Astrocyte (in vitro differentiated cells and primary cell): ENCODE results near the gene PDK2. TPM values are rescaled to one million over a fixed set of nuclear protein-coding genes. Genes with fewer than 3 reads are reported as not detected.

ENCODE experiments used
- DNase-seq: peaks from one replicate; pipeline ENCODE4 v3.0.0-alpha.2; 2010; ENCODE audit warnings: low read depth
- FAIRE-seq: peaks from 2 replicates; lab custom pipeline; 2011; peaks lifted over from hg19 to GRCh38; lab: Jason Lieb, UNC
- H2AFZ ChIP-seq: 2 replicates; pipeline ENCODE4 v1.6.0; 2012; ENCODE audit warnings: low read depth, low read length, inconsistent platforms
- H3K27ac ChIP-seq: 2 replicates; pipeline ENCODE4 v1.5.1; 2011; ENCODE audit warnings: low read depth, low read length, inconsistent platforms
- H3K27me3 ChIP-seq: 2 replicates; pipeline ENCODE4 v1.6.0; 2011; ENCODE audit warnings: low read length, inconsistent platforms; ENCODE audit not compliant: insufficient read depth
- H3K36me3 ChIP-seq: 2 replicates; pipeline ENCODE4 v1.5.1; 2011; ENCODE audit warnings: low read length, inconsistent platforms; ENCODE audit not compliant: insufficient read depth
- H3K4me1 ChIP-seq: 2 replicates; pipeline ENCODE4 v1.5.1; 2011; ENCODE audit warnings: low read length, inconsistent platforms; ENCODE audit not compliant: insufficient read depth
- H3K4me2 ChIP-seq: 2 replicates; pipeline ENCODE4 v1.6.0; 2012; ENCODE audit warnings: low read length, inconsistent platforms
- H3K4me3 ChIP-seq: 2 replicates; pipeline ENCODE4 v1.5.1; 2011; ENCODE audit warnings: low read depth, mild to moderate bottlenecking, low read length, inconsistent platforms; ENCODE audit not compliant: insufficient read depth
- H3K79me2 ChIP-seq: 2 replicates; pipeline ENCODE4 v1.6.0; 2012; ENCODE audit warnings: mild to moderate bottlenecking, low read length, inconsistent platforms; ENCODE audit not compliant: insufficient read depth
- H3K9ac ChIP-seq: 2 replicates; pipeline ENCODE4 v1.6.0; 2012; ENCODE audit warnings: mild to moderate bottlenecking, low read length, inconsistent platforms
- H3K9me3 ChIP-seq: 2 replicates; pipeline ENCODE4 v1.5.1; 2012; ENCODE audit warnings: low read depth, mild to moderate bottlenecking, low read length, inconsistent platforms; ENCODE audit not compliant: insufficient read depth
- H4K20me1 ChIP-seq: 2 replicates; pipeline ENCODE4 v1.6.0; 2012; ENCODE audit warnings: low read length, inconsistent platforms; ENCODE audit not compliant: insufficient read depth
- H3K27ac Mint-ChIP-seq: one replicate; pipeline ENCODE4 v1.8.0; 2021; ENCODE audit warnings: mild to moderate bottlenecking, mixed read lengths; ENCODE audit not compliant: unreplicated experiment
- H3K27me3 Mint-ChIP-seq: one replicate; pipeline ENCODE4 v1.8.0; 2021; ENCODE audit warnings: low read depth, mixed read lengths; ENCODE audit not compliant: unreplicated experiment
- H3K36me3 Mint-ChIP-seq: one replicate; pipeline ENCODE4 v1.8.0; 2021; ENCODE audit warnings: low read depth, mixed read lengths; ENCODE audit not compliant: unreplicated experiment
- H3K4me1 Mint-ChIP-seq: one replicate; pipeline ENCODE4 v1.8.0; 2021; ENCODE audit warnings: low read depth, mixed read lengths; ENCODE audit not compliant: unreplicated experiment
- H3K4me3 Mint-ChIP-seq: one replicate; pipeline ENCODE4 v1.8.0; 2021; ENCODE audit warnings: mild to moderate bottlenecking, moderate library complexity, mixed read lengths; ENCODE audit not compliant: unreplicated experiment
- H3K9me3 Mint-ChIP-seq: one replicate; pipeline ENCODE4 v1.8.0; 2021; ENCODE audit warnings: mild to moderate bottlenecking, mixed read lengths; ENCODE audit not compliant: unreplicated experiment
- EZH2 ChIP-seq: IDR thresholded peaks from 2 replicates; pipeline ENCODE4 v1.6.1; 2012; ENCODE audit warnings: mild to moderate bottlenecking, low read length, inconsistent platforms; ENCODE audit not compliant: insufficient read depth
- total RNA-seq: library from RNA; stranded (reverse); gene quantifications from 2 replicates; pipeline ENCODE4 v1.2.1, GENCODE V29; 2021
- TF ChIP-seq, protein P1 (sequence below): IDR thresholded peaks from 2 replicates; pipeline ENCODE4 v1.5.1; 2011; ENCODE audit warnings: low read depth, mild to moderate bottlenecking, inconsistent platforms, low read length, moderate library complexity; ENCODE audit not compliant: insufficient read depth

PDK2 gene
- total RNA-seq, 1 donor from 2014 or later: 25.8 TPM

DNA sequence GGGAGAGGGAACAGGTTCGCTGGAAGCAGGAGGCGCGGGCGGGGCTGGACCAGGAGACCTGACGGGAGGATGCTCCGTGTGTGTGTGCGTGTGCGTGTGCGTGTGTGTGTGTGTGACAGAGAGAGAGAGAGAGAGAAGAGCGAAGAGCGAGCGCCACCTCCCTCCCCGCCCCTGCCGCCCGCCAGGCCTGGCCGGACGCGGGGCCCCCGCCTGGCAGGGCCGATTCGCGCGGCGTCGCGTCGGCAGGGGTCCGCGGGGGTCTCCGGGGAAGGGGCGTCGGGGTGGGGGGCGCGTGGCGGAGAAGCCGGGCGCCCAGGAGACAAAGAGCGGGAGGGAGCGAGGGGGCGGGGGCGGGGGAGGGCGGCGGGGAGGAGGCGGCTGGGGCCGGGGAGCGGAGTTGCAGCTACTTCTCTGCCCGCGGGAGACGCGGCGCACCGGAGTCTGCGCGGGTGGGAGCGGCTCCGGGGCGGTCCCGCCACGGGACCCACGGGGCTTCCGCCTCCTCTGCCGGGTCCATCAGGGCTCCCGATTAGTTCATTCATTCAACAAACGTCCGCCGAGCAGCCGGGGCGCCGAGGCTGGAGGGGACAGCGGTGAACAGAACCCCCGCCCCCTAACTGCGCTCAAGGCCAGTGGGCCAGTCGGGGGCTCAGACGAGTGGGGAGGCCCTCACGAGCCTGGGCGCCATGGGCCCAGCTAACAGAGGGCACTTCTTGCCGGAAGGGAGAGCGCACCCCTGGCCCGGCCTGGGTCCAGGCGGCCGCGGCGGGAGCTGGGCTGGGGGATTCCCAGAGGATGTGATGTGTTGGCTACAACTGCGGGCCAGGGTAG, 34.8 kb downstream of the PDK2 start, which contains the start of gene SAMD14:
Gene SAMD14, minus strand, starts transcription at position 433 of the 831 bp plus-strand sequence. CDS start 5,201 bp downstream, outside the sequence.
- peaks cover 4% of the 10 kb centered on the region for H3K27me3 Mint-ChIP-seq
- Histone ChIP-seq H3K4me2 (peak within 1 kb of the TSS; percentile 95), H4K20me1 (peaks cover 31% of the 10 kb centered on the region), H3K9ac (peak within 1 kb of the TSS; percentile 79), H3K9me3 (no peaks in the 10 kb centered on the region), H3K27me3 (no peaks in the 10 kb centered on the region), H2AFZ (peak within 1 kb of the TSS; percentile 63), H3K27ac (peak within 1 kb of the TSS; percentile 12), H3K4me1 (peaks cover 17% of the 10 kb centered on the region), H3K4me3 (peak within 1 kb of the TSS; percentile 68), H3K36me3 (peaks cover 2% of the 10 kb centered on the region), H3K79me2 (peaks cover 5% of the 10 kb centered on the region)
- TF ChIP-seq EZH2: no peak
- TF ChIP-seq, protein P1, sequence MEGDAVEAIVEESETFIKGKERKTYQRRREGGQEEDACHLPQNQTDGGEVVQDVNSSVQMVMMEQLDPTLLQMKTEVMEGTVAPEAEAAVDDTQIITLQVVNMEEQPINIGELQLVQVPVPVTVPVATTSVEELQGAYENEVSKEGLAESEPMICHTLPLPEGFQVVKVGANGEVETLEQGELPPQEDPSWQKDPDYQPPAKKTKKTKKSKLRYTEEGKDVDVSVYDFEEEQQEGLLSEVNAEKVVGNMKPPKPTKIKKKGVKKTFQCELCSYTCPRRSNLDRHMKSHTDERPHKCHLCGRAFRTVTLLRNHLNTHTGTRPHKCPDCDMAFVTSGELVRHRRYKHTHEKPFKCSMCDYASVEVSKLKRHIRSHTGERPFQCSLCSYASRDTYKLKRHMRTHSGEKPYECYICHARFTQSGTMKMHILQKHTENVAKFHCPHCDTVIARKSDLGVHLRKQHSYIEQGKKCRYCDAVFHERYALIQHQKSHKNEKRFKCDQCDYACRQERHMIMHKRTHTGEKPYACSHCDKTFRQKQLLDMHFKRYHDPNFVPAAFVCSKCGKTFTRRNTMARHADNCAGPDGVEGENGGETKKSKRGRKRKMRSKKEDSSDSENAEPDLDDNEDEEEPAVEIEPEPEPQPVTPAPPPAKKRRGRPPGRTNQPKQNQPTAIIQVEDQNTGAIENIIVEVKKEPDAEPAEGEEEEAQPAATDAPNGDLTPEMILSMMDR: no peak
- no peaks in the 10 kb centered on the region for H3K9me3 Mint-ChIP-seq
- DNase-seq (peak; percentile 46), FAIRE-seq (no peak)
- H3K4me1 Mint-ChIP-seq: peaks cover 23% of the 10 kb centered on the region
- H3K27ac Mint-ChIP-seq: peak within 1 kb of the TSS; percentile 62
- no peaks in the 10 kb centered on the region for H3K36me3 Mint-ChIP-seq
- H3K4me3 Mint-ChIP-seq: peak within 1 kb of the TSS; percentile 93

DNA sequence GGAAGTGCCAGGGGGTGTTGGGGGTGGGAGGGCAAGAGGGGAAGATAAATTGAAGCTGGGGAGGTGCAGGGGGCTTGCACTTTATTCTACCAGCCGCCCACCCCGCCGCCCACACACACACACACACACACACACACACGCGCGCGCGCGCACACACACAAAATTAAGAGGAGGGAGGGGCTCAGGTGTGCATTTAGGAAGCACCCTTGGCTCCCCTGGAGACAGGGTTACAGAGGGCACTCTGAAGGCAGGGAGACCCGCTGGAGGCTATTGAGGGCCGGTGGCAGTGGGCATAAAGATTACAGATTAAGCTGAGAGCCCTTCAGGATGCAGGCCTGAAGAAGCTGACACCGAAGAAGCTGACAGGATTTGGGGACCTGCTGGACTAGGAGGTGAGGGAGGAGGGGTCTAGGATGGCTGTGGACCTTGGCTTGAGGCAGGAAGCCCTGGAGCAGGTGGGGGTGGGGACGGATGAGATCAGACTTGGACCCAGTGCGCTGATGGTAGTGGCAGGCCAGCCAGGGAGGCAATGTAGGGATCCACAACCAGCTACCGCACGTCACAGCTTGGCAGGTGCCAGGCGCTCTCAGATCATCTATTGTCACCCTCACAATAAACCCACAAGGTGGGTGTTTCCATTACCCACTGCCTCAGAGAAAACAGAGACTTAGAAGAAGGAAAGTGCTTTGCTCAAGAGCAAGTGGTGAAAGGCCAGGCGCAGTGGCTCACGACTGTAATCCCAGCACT, 35.6 kb downstream of the PDK2 start:
- Mint-ChIP-seq H3K27ac (peak overlapping the region; percentile 62), H3K27me3 (no peaks in the 10 kb centered on the region), H3K4me1 (peaks cover 23% of the 10 kb centered on the region), H3K36me3 (no peaks in the 10 kb centered on the region), H3K4me3 (peak overlapping the region; percentile 73), H3K9me3 (no peaks in the 10 kb centered on the region)
- no peaks in the 10 kb centered on the region for H3K9me3 ChIP-seq
- H3K4me3 ChIP-seq: no peak overlapping the region
- H2AFZ ChIP-seq: no peak overlapping the region
- peaks cover 17% of the 10 kb centered on the region for H3K4me1 ChIP-seq
- H3K9ac ChIP-seq: peak overlapping the region; percentile 6
- no peaks in the 10 kb centered on the region for H3K27me3 ChIP-seq
- peaks cover 35% of the 10 kb centered on the region for H4K20me1 ChIP-seq
- H3K79me2 ChIP-seq: peaks cover 5% of the 10 kb centered on the region
- peaks cover 2% of the 10 kb centered on the region for H3K36me3 ChIP-seq
- DNase-seq (no peak), FAIRE-seq (no peak)
- TF ChIP-seq, protein P1: no peak
- no peak for TF ChIP-seq EZH2
- H3K27ac ChIP-seq: no peak overlapping the region
- peak overlapping the region; percentile 95 for H3K4me2 ChIP-seq
